HG03457 (cell line): ENCODE results near the gene FAM13B.
"Not testable (repeated sequence)": the region's sequence is repeated elsewhere in the genome, so short reads cannot be mapped to it uniquely, and the experiment has no call there.

Experiments used
- ATAC-seq: cut with Tn5 transposase; IDR thresholded peaks from one replicate; pipeline ENCODE4 v1.9.1; 2021; ENCODE audit warnings: moderate number of reproducible peaks; ENCODE audit not compliant: unreplicated experiment

FAM13B gene

GRCh38 chr5:138035605-138036537, 3.0 kb upstream of the FAM13B start:
- ATAC-seq, result no peak

DNA sequence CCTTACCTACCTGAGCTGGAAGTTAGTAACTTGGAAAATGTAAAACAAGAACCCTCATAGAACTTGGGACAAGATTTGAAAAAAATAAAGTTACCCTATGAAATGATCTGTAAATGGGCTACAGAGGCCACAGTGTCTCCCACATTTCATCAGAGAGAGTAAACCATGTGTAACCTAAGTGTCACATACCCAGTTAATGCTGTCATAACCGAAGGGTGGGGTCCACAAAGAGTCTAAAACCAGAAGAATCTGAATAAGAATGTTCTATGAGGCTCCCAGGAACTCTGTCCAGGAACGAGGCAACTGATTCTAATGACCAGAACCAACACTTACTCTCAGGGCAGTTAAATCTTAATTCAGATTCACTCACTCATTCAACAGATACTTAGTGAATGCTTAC, 1.0 kb upstream of the FAM13B start:
- no peak for ATAC-seq

GRCh38 chr5:138033386-138033808, 518 bp upstream of the FAM13B start:
- peak; percentile 9 for ATAC-seq

DNA sequence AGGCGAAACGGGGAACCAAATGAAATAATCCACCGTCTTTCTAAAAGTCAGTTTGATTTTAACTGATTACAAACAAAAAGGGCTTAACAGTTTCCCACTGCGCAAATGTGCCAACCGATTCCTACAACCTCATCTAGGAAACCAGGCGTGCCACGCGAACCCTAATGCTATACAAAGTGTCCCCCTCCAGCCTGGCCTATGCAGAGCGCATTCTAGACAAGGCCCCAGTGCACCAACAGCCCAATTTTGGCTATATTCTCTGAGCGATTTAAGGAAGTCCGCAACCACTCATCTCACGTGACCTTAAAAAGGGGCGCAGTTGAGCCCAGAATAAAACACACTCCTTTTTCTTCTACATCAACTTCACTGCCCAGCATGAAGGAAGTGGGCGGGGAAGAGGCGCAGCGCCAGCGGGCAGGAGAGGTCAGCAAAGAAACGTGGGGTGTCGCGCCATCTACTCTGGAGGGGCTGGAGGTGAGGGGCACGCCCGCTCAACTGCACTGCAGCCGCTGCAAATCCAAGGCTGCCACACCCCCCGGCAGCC, 779 bp downstream of the FAM13B start:
- ATAC-seq, result peak; percentile 27

GRCh38 chr5:138029944-138030343, 2.9 kb downstream of the FAM13B start:
- no peak for ATAC-seq

GRCh38 chr5:138029501-138029900, 3.4 kb downstream of the FAM13B start:
- ATAC-seq, result no peak

DNA sequence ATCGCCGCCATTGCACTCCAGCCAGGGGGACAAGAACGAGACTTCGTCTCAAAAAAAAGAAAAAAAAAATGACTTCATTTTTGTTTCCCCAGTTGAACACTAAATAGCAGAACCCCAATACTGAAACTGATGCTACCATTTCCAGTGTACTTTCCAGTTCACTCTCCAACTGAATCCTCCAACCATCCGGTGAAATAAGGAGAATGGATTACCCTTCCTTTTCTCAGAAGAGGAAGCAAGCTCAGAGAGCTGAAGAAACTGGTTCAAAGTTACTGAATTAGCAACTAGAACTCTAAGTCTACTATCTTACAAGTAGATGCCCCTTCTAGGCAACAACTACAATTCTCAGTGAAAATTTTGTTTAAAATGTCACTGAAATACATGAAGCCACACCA, 3.9 kb downstream of the FAM13B start:
- no peak for ATAC-seq

- ATAC-seq, result not testable (repeated sequence)
These were observed 4.5 kb downstream of the FAM13B start for GRCh38 chr5:138028262-138028970.

- not testable (repeated sequence) for ATAC-seq
These were observed 6.1 kb downstream of the FAM13B start for GRCh38 chr5:138026793-138027192.

- ATAC-seq, result no peak
These were observed 7.6 kb downstream of the FAM13B start for GRCh38 chr5:138025285-138025684.

GRCh38 chr5:138024117-138024516, 8.8 kb downstream of the FAM13B start:
- ATAC-seq, result no peak

- no peak for ATAC-seq
These were observed 10.0 kb downstream of the FAM13B start for GRCh38 chr5:138022912-138023311.

- no peak for ATAC-seq
These were observed 11.1 kb downstream of the FAM13B start for GRCh38 chr5:138021771-138022170.

GRCh38 chr5:138018849-138019248, 14.0 kb downstream of the FAM13B start:
- no peak for ATAC-seq

GRCh38 chr5:138015916-138016315, 17.0 kb downstream of the FAM13B start:
- ATAC-seq, result no peak

DNA sequence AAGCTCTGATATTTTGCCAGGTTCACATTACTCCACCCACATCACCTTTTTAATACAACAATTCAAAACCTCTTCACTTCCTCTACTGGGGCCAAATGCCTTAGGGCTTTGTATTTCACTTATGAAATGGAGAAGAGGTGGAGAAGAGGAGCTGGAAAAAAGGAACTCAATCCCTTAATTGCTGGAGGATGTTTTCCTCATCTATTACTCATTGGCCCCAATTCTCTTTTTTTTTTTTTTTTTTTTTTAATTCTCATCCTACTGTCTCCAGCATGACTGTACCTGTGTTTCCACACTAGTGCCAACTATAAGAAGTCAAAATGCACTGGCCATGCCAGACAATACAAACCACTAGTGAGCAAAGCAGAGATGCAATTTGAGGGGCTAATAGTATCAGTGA, 20.9 kb downstream of the FAM13B start:
- no peak for ATAC-seq

GRCh38 chr5:138000102-138000723, 32.7 kb downstream of the FAM13B start:
- ATAC-seq, result no peak

- peak; percentile 67 for ATAC-seq
These were observed 35.1 kb downstream of the FAM13B start for GRCh38 chr5:137997726-137998213.

- no peak for ATAC-seq
These were observed 37.1 kb downstream of the FAM13B start for GRCh38 chr5:137995749-137996128.

DNA sequence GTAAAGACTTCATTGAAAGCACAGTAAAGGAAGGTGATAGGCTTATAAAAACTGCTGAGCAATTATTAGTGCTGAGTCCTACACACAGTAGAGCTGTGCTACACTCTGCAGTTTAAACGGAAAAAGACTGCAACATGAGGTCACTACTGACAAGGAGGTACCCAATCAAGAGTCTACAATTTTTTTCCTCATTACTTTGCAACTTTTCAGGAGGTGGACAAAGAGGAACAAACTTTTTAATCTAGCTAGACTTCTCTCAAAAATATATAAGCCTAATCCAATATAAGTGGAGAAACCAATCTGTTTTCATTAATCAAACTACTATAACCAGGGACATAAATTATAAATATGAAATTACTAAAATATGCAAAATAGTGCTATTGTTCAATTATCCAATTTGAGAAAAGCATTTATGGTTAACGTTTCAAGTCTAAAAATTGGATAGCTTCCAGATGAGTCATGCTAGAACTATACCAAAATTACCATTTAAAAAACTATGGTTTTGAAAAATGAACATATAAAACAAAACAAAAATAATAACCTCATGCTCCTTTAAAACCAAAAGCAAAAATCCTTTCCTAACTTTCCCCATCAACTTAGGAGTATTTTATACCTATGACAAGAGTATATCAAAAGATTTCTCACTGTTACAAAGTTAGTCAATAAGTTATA, 37.7 kb downstream of the FAM13B start:
- ATAC-seq, result no peak

DNA sequence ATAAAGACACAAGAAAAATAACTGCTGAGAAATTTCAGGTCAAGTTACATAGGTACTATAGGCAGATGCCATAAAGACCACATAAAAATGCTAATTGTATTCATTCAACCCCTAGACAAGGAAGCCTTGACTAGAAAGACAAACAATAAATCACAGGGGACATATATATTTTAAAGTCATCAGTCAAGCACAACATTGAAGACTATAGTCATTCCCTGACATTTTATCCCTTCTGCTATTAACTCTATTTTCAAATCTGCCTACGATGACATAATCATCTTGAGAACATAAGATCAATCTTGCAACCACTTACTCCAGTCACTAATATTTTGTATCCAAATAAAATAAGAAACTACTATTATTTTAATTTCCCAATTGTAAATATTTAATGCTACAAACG, 38.3 kb downstream of the FAM13B start:
- no peak for ATAC-seq
